ENCODE results near the gene COMMD6. TPM values are rescaled to one million over a fixed set of nuclear protein-coding genes. Genes with fewer than 3 reads are reported as not detected.

The COMMD6 gene
- polyA plus RNA-seq, 10 donors: 171 to 219 (median 198) TPM

GRCh38 chr13:75486146-75487062 is 51.2 kb downstream of the COMMD6 start:
- DNase-seq: no peak

GRCh38 chr13:75485286-75486062 is 52.2 kb downstream of the COMMD6 start:
- no peak for DNase-seq

GRCh38 chr13:75482820-75483079 is 54.9 kb downstream of the COMMD6 start:
- no peak for DNase-seq

GRCh38 chr13:75482070-75482819 is 55.4 kb downstream of the COMMD6 start, which contains the start of gene TBC1D4:
Gene TBC1D4, minus strand, starts transcription at chr13:75482169. Its CDS starts 402 bp downstream, at chr13:75481767.
- DNase-seq: peak; percentile 89 to 97 (median 90)

GRCh38 chr13:75481176-75482069 is 56.2 kb downstream of the COMMD6 start:
- peak in 2 of 3 donors; percentile 54 to 84 for DNase-seq

- peak; percentile 43 to 89 (median 62) for DNase-seq
Observed at GRCh38 chr13:75480671-75481175, 56.9 kb downstream of the COMMD6 start.

GRCh38 chr13:75479102-75479740 is 58.4 kb downstream of the COMMD6 start:
- peak in 1 of 3 donors; percentile 59 for DNase-seq

- no peak for DNase-seq
Observed at GRCh38 chr13:75478659-75479058, 59.0 kb downstream of the COMMD6 start.

Other genes starting within 250 kb of the COMMD6 start
- 10 to 100 TPM; 11.9 to 28.6 (median 20.1) TPM for gene TBC1D4, start 55.7 kb downstream of the COMMD6 start, polyA plus RNA-seq (ENCODE audit: insufficient read length in 10 of 10)
- gene UCHL3, start 11.9 kb upstream of the COMMD6 start, polyA plus RNA-seq (ENCODE audit: insufficient read length in 10 of 10): 10 to 100 TPM; 13.0 to 28.9 (median 19.7) TPM
- gene LMO7, start 98.5 kb upstream of the COMMD6 start, polyA plus RNA-seq (ENCODE audit: insufficient read length in 10 of 10): 100 to 1,000 TPM in 9 of 10 donors, 10 to 100 TPM in 1; 74.6 to 192 (median 133) TPM

Measured in muscle of back (tissue), 11 donors.